IPS-NIHi11 (cell line): ENCODE measurements around the gene SH3GLB2.
"Not testable (repeated sequence)": the region's sequence is repeated elsewhere in the genome, so short reads cannot be mapped to it uniquely, and the experiment has no call there.

Source experiments
- DNase-seq: peaks from one replicate; pipeline ENCODE4 v3.0.0; 2012; ENCODE audit warnings: mixed read lengths, low spot score

Gene SH3GLB2

GRCh38 chr9:129014608-129015007 is 13.5 kb downstream of the SH3GLB2 start:
- DNase-seq = no peak

GRCh38 chr9:129014124-129014523 is 14.0 kb downstream of the SH3GLB2 start:
- no peak for DNase-seq

GRCh38 chr9:129013674-129014073 is 14.5 kb downstream of the SH3GLB2 start:
- no peak for DNase-seq

- DNase-seq = no peak
These were observed 15.2 kb downstream of the SH3GLB2 start for GRCh38 chr9:129012893-129013448.

- no peak for DNase-seq
These were observed 15.8 kb downstream of the SH3GLB2 start for GRCh38 chr9:129012343-129012742.

- no peak for DNase-seq
These were observed 16.4 kb downstream of the SH3GLB2 start for GRCh38 chr9:129011761-129012181.

GRCh38 chr9:129011170-129011569 is 17.0 kb downstream of the SH3GLB2 start:
- no peak for DNase-seq

- DNase-seq = no peak
These were observed 17.7 kb downstream of the SH3GLB2 start for GRCh38 chr9:129010267-129010975.

GRCh38 chr9:129009584-129010141 is 18.5 kb downstream of the SH3GLB2 start:
- DNase-seq = no peak

- no peak for DNase-seq
These were observed 19.0 kb downstream of the SH3GLB2 start for GRCh38 chr9:129008986-129009583.

GRCh38 chr9:129008469-129008965 is 19.6 kb downstream of the SH3GLB2 start:
- no peak for DNase-seq

- DNase-seq = no peak
These were observed 20.2 kb downstream of the SH3GLB2 start for GRCh38 chr9:129007766-129008468.

GRCh38 chr9:129007035-129007765 is 20.9 kb downstream of the SH3GLB2 start:
- no peak for DNase-seq

GRCh38 chr9:129006328-129007034 is 21.6 kb downstream of the SH3GLB2 start:
- peak; percentile 93 for DNase-seq

GRCh38 chr9:129005336-129005997 is 22.7 kb downstream of the SH3GLB2 start:
- DNase-seq = no peak

- DNase-seq = not testable (repeated sequence)
These were observed 24.0 kb downstream of the SH3GLB2 start for GRCh38 chr9:129004173-129004572.

- DNase-seq = no peak
These were observed 25.1 kb downstream of the SH3GLB2 start for GRCh38 chr9:129002992-129003391.

GRCh38 chr9:129001504-129002325 is 26.4 kb downstream of the SH3GLB2 start:
- no peak for DNase-seq

- DNase-seq = no peak
These were observed 28.4 kb downstream of the SH3GLB2 start for GRCh38 chr9:128999581-129000206.
